Loucy (cell line): ENCODE results near the gene PRKN.

Experiments
- H2AFZ ChIP-seq: fragments of 200-600 bp; sonication (generic); 2 replicates; pipeline ENCODE4 v1.6.0; 2016; ENCODE audit warnings: antibody characterized with exemption, mild to moderate bottlenecking, low read length, moderate library complexity
- H3F3A ChIP-seq: fragments of 200-600 bp; 2 replicates; pipeline ENCODE4 v1.6.0; 2016; ENCODE audit warnings: antibody characterized with exemption, low read depth, mild to moderate bottlenecking
- H3K27me3 ChIP-seq: fragments of 200-600 bp; sonication (generic); 2 replicates; pipeline ENCODE4 v1.6.1; 2014; ENCODE audit warnings: low read length, mild to moderate bottlenecking; ENCODE audit not compliant: insufficient read depth, poor library complexity, severe bottlenecking
- H3K36me3 ChIP-seq: fragments of 200-600 bp; sonication (generic); 2 replicates; pipeline ENCODE4 v1.6.1; 2016; ENCODE audit warnings: low read length; ENCODE audit not compliant: insufficient read depth
- H3K4me1 ChIP-seq: fragments of 200-600 bp; sonication (generic); 2 replicates; pipeline ENCODE4 v1.5.1; 2014; ENCODE audit warnings: low read length, mild to moderate bottlenecking; ENCODE audit not compliant: insufficient read depth, poor library complexity, severe bottlenecking
- H3K4me2 ChIP-seq: fragments of 200-600 bp; sonication (generic); 2 replicates; pipeline ENCODE4 v1.6.0; 2014; ENCODE audit warnings: antibody characterized with exemption, low read length, low read depth, mild to moderate bottlenecking; ENCODE audit not compliant: poor library complexity, severe bottlenecking
- H3K4me3 ChIP-seq: fragments of 200-600 bp; sonication (generic); 2 replicates; pipeline ENCODE4 v1.5.1; 2014; ENCODE audit warnings: low read length, mild to moderate bottlenecking, mixed read lengths; ENCODE audit not compliant: poor library complexity, severe bottlenecking
- H3K79me2 ChIP-seq: fragments of 200-600 bp; sonication (generic); 2 replicates; pipeline ENCODE4 v1.6.1; 2014; ENCODE audit warnings: low read length; ENCODE audit not compliant: insufficient read depth
- H3K9ac ChIP-seq: fragments of 200-600 bp; sonication (generic); 2 replicates; pipeline ENCODE4 v1.6.0; 2014; ENCODE audit warnings: mild to moderate bottlenecking, low read depth, low read length, moderate library complexity; ENCODE audit not compliant: poor library complexity, severe bottlenecking
- H3K9me2 ChIP-seq: fragments of 200-600 bp; sonication (generic); replicated peaks from 2 replicates; pipeline ENCODE4 v1.6.1; 2016; ENCODE audit warnings: low read depth, low read length, mixed read lengths
- H3K9me3 ChIP-seq: fragments of 200-600 bp; sonication (generic); 2 replicates; pipeline ENCODE4 v1.6.1; 2014; ENCODE audit warnings: mild to moderate bottlenecking, antibody characterized with exemption, low read length, low read depth; ENCODE audit not compliant: insufficient read depth
- H4K20me1 ChIP-seq: fragments of 200-600 bp; sonication (generic); 2 replicates; pipeline ENCODE4 v1.6.0; 2014; ENCODE audit warnings: antibody characterized with exemption, low read length, mild to moderate bottlenecking; ENCODE audit not compliant: insufficient read depth, poor library complexity, severe bottlenecking
- CTCF ChIP-seq: fragments of 200-600 bp; sonication (generic); conservative IDR thresholded peaks from 2 replicates; pipeline ENCODE4 v1.5.1; 2014; ENCODE audit warnings: mild to moderate bottlenecking, antibody characterized with exemption, low read length
- EZH2phosphoT487 ChIP-seq: fragments of 200-600 bp; IDR thresholded peaks from 2 replicates; pipeline ENCODE4 v1.6.1; 2018; ENCODE audit warnings: antibody characterized with exemption, mild to moderate bottlenecking, moderate library complexity, borderline replicate concordance

PRKN gene

GRCh38 chr6:161740486-161740885, 987.1 kb downstream of the PRKN start:
- no peaks in the 10 kb centered on the region for H3F3A ChIP-seq
- no peaks in the 10 kb centered on the region for H3K9me2 ChIP-seq
- no peak overlapping the region for H3K4me2 ChIP-seq

DNA sequence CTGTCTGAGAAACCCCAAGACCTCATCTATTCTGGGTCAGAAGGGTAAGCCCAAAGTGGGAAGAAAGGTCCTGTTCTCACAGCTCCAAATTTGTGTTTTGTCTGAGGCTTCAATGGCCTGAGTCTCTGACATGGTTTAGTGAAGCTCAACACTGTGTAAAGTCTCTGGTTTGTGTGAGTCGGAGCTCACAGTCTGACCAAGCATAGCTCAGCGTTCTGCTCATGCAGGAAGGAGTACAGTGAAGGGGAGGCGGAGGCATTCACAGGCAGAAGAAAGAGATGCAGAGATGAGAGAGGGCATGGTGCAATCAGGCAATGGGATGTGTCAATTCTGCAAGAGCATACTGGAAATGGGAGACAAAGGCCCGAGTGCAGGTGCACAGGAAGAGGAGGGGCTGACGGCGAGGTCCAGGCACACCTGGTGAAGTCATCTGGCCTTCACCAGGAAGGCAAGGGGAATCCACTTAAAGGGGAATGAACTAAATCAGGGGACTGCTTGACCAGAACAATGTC, 990.7 kb downstream of the PRKN start:
- no peaks in the 10 kb centered on the region for H3F3A ChIP-seq
- no peaks in the 10 kb centered on the region for H4K20me1 ChIP-seq
- H3K27me3 ChIP-seq: no peaks in the 10 kb centered on the region
- no peaks in the 10 kb centered on the region for H3K36me3 ChIP-seq
- H3K4me3 ChIP-seq: no peak overlapping the region
- no peaks in the 10 kb centered on the region for H3K4me1 ChIP-seq
- no peaks in the 10 kb centered on the region for H3K79me2 ChIP-seq
- TF ChIP-seq CTCF: no peak
- no peak for TF ChIP-seq EZH2phosphoT487
- no peaks in the 10 kb centered on the region for H3K9me3 ChIP-seq
- H3K9ac ChIP-seq: no peak overlapping the region
- H3K4me2 ChIP-seq: no peak overlapping the region
- no peaks in the 10 kb centered on the region for H3K9me2 ChIP-seq
- no peak overlapping the region for H2AFZ ChIP-seq

More at GRCh38 chr6:161740486-161740885, 987.1 kb downstream of the PRKN start:
- no peaks in the 10 kb centered on the region for H4K20me1 ChIP-seq
- no peaks in the 10 kb centered on the region for H3K36me3 ChIP-seq
- TF ChIP-seq EZH2phosphoT487: no peak
- no peak for TF ChIP-seq CTCF
- H3K79me2 ChIP-seq: no peaks in the 10 kb centered on the region
- H3K9me3 ChIP-seq: 0 out of 2 replicates have a peak, but pooled peaks cover 3% of the 10 kb centered on the region
- H3K4me3 ChIP-seq: no peak overlapping the region
- no peaks in the 10 kb centered on the region for H3K4me1 ChIP-seq
- no peak overlapping the region for H2AFZ ChIP-seq
- no peaks in the 10 kb centered on the region for H3K27me3 ChIP-seq
- no peak overlapping the region for H3K9ac ChIP-seq

GRCh38 chr6:161736326-161736725, 991.2 kb downstream of the PRKN start:
- Histone ChIP-seq H4K20me1 (no peaks in the 10 kb centered on the region), H3K9ac (no peak overlapping the region), H3K9me3 (no peaks in the 10 kb centered on the region), H2AFZ (no peak overlapping the region), H3F3A (no peaks in the 10 kb centered on the region), H3K79me2 (no peaks in the 10 kb centered on the region), H3K9me2 (no peaks in the 10 kb centered on the region), H3K4me1 (no peaks in the 10 kb centered on the region), H3K4me3 (no peak overlapping the region), H3K27me3 (no peaks in the 10 kb centered on the region), H3K4me2 (no peak overlapping the region), H3K36me3 (no peaks in the 10 kb centered on the region)
- TF ChIP-seq CTCF: no peak
- TF ChIP-seq EZH2phosphoT487: no peak
